ENCODE results near the gene RTN4R. TPM values are rescaled to one million over a fixed set of nuclear protein-coding genes. Genes with fewer than 3 reads are reported as not detected.
"Not testable (repeated sequence)": the region's sequence is repeated elsewhere in the genome, so short reads cannot be mapped to it uniquely, and the experiment has no call there.

RTN4R gene
- total RNA-seq, 1 experiment from 2014 or later = 12.2 TPM

GRCh38 chr22:20276468-20276867 is 8.3 kb upstream of the RTN4R start:
- no peak for ATAC-seq
- no peaks in the 10 kb centered on the region for H3F3A ChIP-seq (ENCODE audit: low read length, unreplicated experiment)

GRCh38 chr22:20275836-20276235 is 7.7 kb upstream of the RTN4R start:
- CTCF ChIA-PET = no interaction called here
- Histone ChIP-seq H4K20me1 (ENCODE audit: low read length) (no peaks in the 10 kb centered on the region), H3K9ac (ENCODE audit: low read length) (no peak overlapping the region), H3K4me3 (ENCODE audit: low read length) (no peak overlapping the region), H3F3A (ENCODE audit: low read length, unreplicated experiment) (no peaks in the 10 kb centered on the region), H3K4me1 (ENCODE audit: insufficient read depth, low read length) (no peaks in the 10 kb centered on the region), H3K4me2 (ENCODE audit: low read length) (no peak overlapping the region), H3K79me2 (ENCODE audit: low read length) (no peaks in the 10 kb centered on the region), H3K36me3 (ENCODE audit: low read depth, low read length) (no peaks in the 10 kb centered on the region), H2AFZ (ENCODE audit: low read length) (no peak overlapping the region), H3K27ac (ENCODE audit: low read length) (no peak overlapping the region), H3K9me3 (ENCODE audit: low read length) (no peaks in the 10 kb centered on the region), H3K9me2 (replicated peaks; ENCODE audit: low read length) (no peaks in the 10 kb centered on the region), H3K27me3 (ENCODE audit: low read length) (no peaks in the 10 kb centered on the region)
- no TSS peak for BruUV-seq (replicated peaks)
- intact Hi-C loops (cut with micrococcal nuclease) = no loop called here
- TF ChIP-seq EZH2phosphoT487 (IDR thresholded peaks at IDR 0.05; ENCODE audit: borderline replicate concordance, low read length) = no peak
- TF ChIP-seq EZH2 (IDR thresholded peaks at IDR 0.05; ENCODE audit: low read length, unreplicated experiment) = no peak
- DNase-seq (no peak), ATAC-seq (no peak)
- POLR2A ChIA-PET (ENCODE audit: unreplicated experiment) = no interaction called here

More at GRCh38 chr22:20276468-20276867, 8.3 kb upstream of the RTN4R start:
- no peaks in the 10 kb centered on the region for H3K9me2 ChIP-seq (replicated peaks; ENCODE audit: low read length)
- H3K4me3 ChIP-seq (ENCODE audit: low read length) = no peak overlapping the region
- no peaks in the 10 kb centered on the region for H3K27me3 ChIP-seq (ENCODE audit: low read length)
- no TSS peak for BruUV-seq (replicated peaks)
- H4K20me1 ChIP-seq (ENCODE audit: low read length) = no peaks in the 10 kb centered on the region
- H3K36me3 ChIP-seq (ENCODE audit: low read depth, low read length) = no peaks in the 10 kb centered on the region
- no peak for TF ChIP-seq CTCF (conservative IDR thresholded peaks at IDR 0.05; ENCODE audit: low read depth, low read length)
- TF ChIP-seq EZH2 (IDR thresholded peaks at IDR 0.05; ENCODE audit: low read length, unreplicated experiment) = no peak
- no peak for TF ChIP-seq EZH2phosphoT487 (IDR thresholded peaks at IDR 0.05; ENCODE audit: borderline replicate concordance, low read length)
- H2AFZ ChIP-seq (ENCODE audit: low read length) = no peak overlapping the region
- no peak overlapping the region for H3K4me2 ChIP-seq (ENCODE audit: low read length)
- ChIA-PET CTCF (no interaction called here), POLR2A (ENCODE audit: unreplicated experiment) (no interaction called here)
- H3K4me1 ChIP-seq (ENCODE audit: insufficient read depth, low read length) = no peaks in the 10 kb centered on the region
- H3K79me2 ChIP-seq (ENCODE audit: low read length) = no peaks in the 10 kb centered on the region
- no peak for DNase-seq
- intact Hi-C loops (cut with micrococcal nuclease) = no loop called here
- no peaks in the 10 kb centered on the region for H3K9me3 ChIP-seq (ENCODE audit: low read length)
- H3K9ac ChIP-seq (ENCODE audit: low read length) = no peak overlapping the region
- no peak overlapping the region for H3K27ac ChIP-seq (ENCODE audit: low read length)

GRCh38 chr22:20275325-20275724 is 7.2 kb upstream of the RTN4R start:
- POLR2A ChIA-PET (ENCODE audit: unreplicated experiment); intact Hi-C loops (cut with micrococcal nuclease); H3K36me3 ChIP-seq (ENCODE audit: low read depth, low read length); H3K9me3 ChIP-seq (ENCODE audit: low read length); DNase-seq; CTCF ChIA-PET; H3K4me1 ChIP-seq (ENCODE audit: insufficient read depth, low read length); H3F3A ChIP-seq (ENCODE audit: low read length, unreplicated experiment); H3K4me3 ChIP-seq (ENCODE audit: low read length); H2AFZ ChIP-seq (ENCODE audit: low read length); H3K9me2 ChIP-seq (replicated peaks; ENCODE audit: low read length); H3K27ac ChIP-seq (ENCODE audit: low read length); H4K20me1 ChIP-seq (ENCODE audit: low read length); BruUV-seq (replicated peaks); H3K27me3 ChIP-seq (ENCODE audit: low read length); H3K4me2 ChIP-seq (ENCODE audit: low read length); ATAC-seq; H3K9ac ChIP-seq (ENCODE audit: low read length); H3K79me2 ChIP-seq (ENCODE audit: low read length): not testable (repeated sequence)

- H3K9me3 ChIP-seq (ENCODE audit: low read length); ATAC-seq; intact Hi-C loops (cut with micrococcal nuclease); H3F3A ChIP-seq (ENCODE audit: low read length, unreplicated experiment); H2AFZ ChIP-seq (ENCODE audit: low read length); H3K4me1 ChIP-seq (ENCODE audit: insufficient read depth, low read length); POLR2A ChIA-PET (ENCODE audit: unreplicated experiment); H3K36me3 ChIP-seq (ENCODE audit: low read depth, low read length); H3K79me2 ChIP-seq (ENCODE audit: low read length); H3K27me3 ChIP-seq (ENCODE audit: low read length); H3K4me3 ChIP-seq (ENCODE audit: low read length); CTCF ChIA-PET; H3K9ac ChIP-seq (ENCODE audit: low read length); H3K9me2 ChIP-seq (replicated peaks; ENCODE audit: low read length); H3K27ac ChIP-seq (ENCODE audit: low read length); H3K4me2 ChIP-seq (ENCODE audit: low read length); DNase-seq; BruUV-seq (replicated peaks); H4K20me1 ChIP-seq (ENCODE audit: low read length): not testable (repeated sequence)
Observed at GRCh38 chr22:20274374-20274773, 6.3 kb upstream of the RTN4R start.

All from PC-3 (cell line).